ENCODE results near the gene LMBR1L.

GRCh38 chr12:49104822-49105221 is 5.8 kb downstream of the LMBR1L start:
- no peak for TF ChIP-seq GATA2 (IDR thresholded peaks at IDR 0.05; ENCODE audit: low read depth, low read length)
- no peak for TF ChIP-seq GATA3 (IDR thresholded peaks at IDR 0.05; ENCODE audit: low read depth, low read length)
